WTC11 (cell line): ENCODE measurements around the gene INSC. TPM values are rescaled to one million over a fixed set of nuclear protein-coding genes. Genes with fewer than 3 reads are reported as not detected.

ENCODE experiments used
- ATAC-seq: fragments of 200-7000 bp; cut with Tn5 transposase; 2 replicates; pipeline ENCODE4 v1.10.0; 2021; ENCODE audit warnings: mild to moderate bottlenecking, moderate library complexity
- CTCF ChIA-PET: fragments of 300-600 bp; sonication (Branson Sonifier 250); formaldehyde crosslinking; loops from one replicate; lab custom pipeline; 2021; ENCODE audit warnings: antibody characterized with exemption; lab: Charles Lee
- POLR2A ChIA-PET: fragments of 350-600 bp; sonication (Branson Sonifier 250); formaldehyde crosslinking; loops from one replicate; lab custom pipeline; 2021; ENCODE audit warnings: antibody characterized with exemption; lab: Charles Lee
- DNase-seq: peaks from one replicate; pipeline ENCODE4 v3.0.0; 2021; ENCODE audit warnings: low spot score
- H3K27ac Mint-ChIP-seq: 2 replicates; pipeline ENCODE4 v1.8.0; 2021; ENCODE audit warnings: mixed read lengths
- H3K27me3 Mint-ChIP-seq: 2 replicates; pipeline ENCODE4 v1.8.0; 2021; ENCODE audit warnings: low read depth, mild to moderate bottlenecking, moderate library complexity, mixed read lengths
- H3K36me3 Mint-ChIP-seq: 2 replicates; pipeline ENCODE4 v1.8.0; 2021; ENCODE audit warnings: mixed read lengths
- H3K4me1 Mint-ChIP-seq: 2 replicates; pipeline ENCODE4 v1.8.0; 2022; ENCODE audit warnings: mixed read lengths
- H3K4me3 Mint-ChIP-seq: 2 replicates; pipeline ENCODE4 v1.8.0; 2021; ENCODE audit warnings: mild to moderate bottlenecking, moderate library complexity, mixed read lengths
- H3K9me3 Mint-ChIP-seq: 2 replicates; pipeline ENCODE4 v1.8.0; 2021; ENCODE audit warnings: mixed read lengths
- CREB1 ChIP-seq: sonication (generic); formaldehyde crosslinking; IDR thresholded peaks from 2 replicates; pipeline ENCODE4 v1.8.0; 2023; ENCODE audit warnings: mild to moderate bottlenecking, missing genetic modification reagents
- CREM ChIP-seq: sonication (generic); formaldehyde crosslinking; IDR thresholded peaks from 2 replicates; pipeline ENCODE4 v1.8.1; 2022; ENCODE audit warnings: mild to moderate bottlenecking, missing genetic modification reagents, moderate library complexity
- E2F1 ChIP-seq: sonication (generic); formaldehyde crosslinking; IDR thresholded peaks from 2 replicates; pipeline ENCODE4 v1.8.0; 2022; ENCODE audit warnings: mild to moderate bottlenecking, missing genetic modification reagents
- ETV6 ChIP-seq: sonication (generic); formaldehyde crosslinking; IDR thresholded peaks from 2 replicates; pipeline ENCODE4 v1.8.1; 2022; ENCODE audit warnings: mild to moderate bottlenecking, missing genetic modification reagents
- FOXJ3 ChIP-seq: sonication (generic); formaldehyde crosslinking; IDR thresholded peaks from 2 replicates; pipeline ENCODE4 v1.9.0; 2021; ENCODE audit warnings: missing genetic modification reagents, mild to moderate bottlenecking, borderline replicate concordance
- FOXP1 ChIP-seq: sonication (generic); formaldehyde crosslinking; IDR thresholded peaks from 2 replicates; pipeline ENCODE4 v1.8.0; 2022; ENCODE audit warnings: missing genetic modification reagents, mild to moderate bottlenecking, moderate library complexity, borderline replicate concordance
- MYBL2 ChIP-seq: sonication (generic); formaldehyde crosslinking; IDR thresholded peaks from 2 replicates; pipeline ENCODE4 v1.8.1; 2023; ENCODE audit warnings: mild to moderate bottlenecking, moderate library complexity, missing genetic modification reagents
- NFE2L1 ChIP-seq: sonication (generic); formaldehyde crosslinking; IDR thresholded peaks from 2 replicates; pipeline ENCODE4 v1.8.1; 2023; ENCODE audit warnings: missing genetic modification reagents
- NFYB ChIP-seq: sonication (generic); formaldehyde crosslinking; conservative IDR thresholded peaks from 2 replicates; pipeline ENCODE4 v1.8.0; 2022; ENCODE audit warnings: low read depth, missing genetic modification reagents
- NR1H2 ChIP-seq: sonication (generic); formaldehyde crosslinking; IDR thresholded peaks from 2 replicates; pipeline ENCODE4 v1.9.0; 2021; ENCODE audit warnings: mild to moderate bottlenecking, moderate library complexity, missing genetic modification reagents
- NR2C2 ChIP-seq: sonication (generic); formaldehyde crosslinking; IDR thresholded peaks from 2 replicates; pipeline ENCODE4 v1.8.0; 2022; ENCODE audit warnings: mild to moderate bottlenecking, missing genetic modification reagents
- NR3C1 ChIP-seq: sonication (generic); formaldehyde crosslinking; conservative IDR thresholded peaks from 2 replicates; pipeline ENCODE4 v1.8.1; 2023; ENCODE audit warnings: low read depth, mild to moderate bottlenecking, missing genetic modification reagents
- SMAD3 ChIP-seq: sonication (generic); formaldehyde crosslinking; IDR thresholded peaks from 2 replicates; pipeline ENCODE4 v1.8.0; 2022; ENCODE audit warnings: missing genetic modification reagents, mild to moderate bottlenecking, borderline replicate concordance
- STAT6 ChIP-seq: sonication (generic); formaldehyde crosslinking; conservative IDR thresholded peaks from 2 replicates; pipeline ENCODE4 v1.8.1; 2023; ENCODE audit warnings: mild to moderate bottlenecking, low read depth, missing genetic modification reagents, moderate library complexity
- ZNF121 ChIP-seq: sonication (generic); formaldehyde crosslinking; IDR thresholded peaks from 2 replicates; pipeline ENCODE4 v1.8.0; 2023; ENCODE audit warnings: missing genetic modification reagents
- ZNF263 ChIP-seq: sonication (generic); formaldehyde crosslinking; IDR thresholded peaks from 2 replicates; pipeline ENCODE4 v1.8.1; 2022; ENCODE audit warnings: low read depth, mild to moderate bottlenecking, moderate library complexity, missing genetic modification reagents
- ZNF423 ChIP-seq: fragments of 250-450 bp; sonication (Bioruptor Pico); IDR thresholded peaks from 2 replicates; pipeline ENCODE4 v2.1.2; 2022; ENCODE audit warnings: mild to moderate bottlenecking, moderate library complexity
- ZNF671 ChIP-seq: fragments of 250-450 bp; sonication (Bioruptor Pico); IDR thresholded peaks from 2 replicates; pipeline ENCODE4 v1.8.0; 2021; ENCODE audit warnings: mild to moderate bottlenecking
- total RNA-seq: library from RNA; stranded (reverse); gene quantifications from 3 replicates; pipeline ENCODE4 v1.2.3, GENCODE V29; 2021
- TF ChIP-seq, protein P1 (sequence below): fragments of 250-450 bp; sonication (Bioruptor Pico); IDR thresholded peaks from 2 replicates; pipeline ENCODE4 v1.9.0; 2021; ENCODE audit warnings: mild to moderate bottlenecking, borderline replicate concordance
- TF ChIP-seq, protein P2 (sequence below): fragments of 250-450 bp; sonication (Bioruptor Pico); IDR thresholded peaks from 2 replicates; pipeline ENCODE4 v1.9.0; 2021; ENCODE audit warnings: mild to moderate bottlenecking
- TF ChIP-seq, protein P3 (sequence below): sonication (generic); formaldehyde crosslinking; IDR thresholded peaks from 2 replicates; pipeline ENCODE4 v1.8.0; 2022; ENCODE audit warnings: mild to moderate bottlenecking, missing genetic modification reagents
- TF ChIP-seq, protein P4 (sequence below): sonication (generic); formaldehyde crosslinking; IDR thresholded peaks from 2 replicates; pipeline ENCODE4 v1.8.0; 2023; ENCODE audit warnings: missing genetic modification reagents, mild to moderate bottlenecking, borderline replicate concordance

INSC gene
- total RNA-seq, 1 experiment from 2014 or later, result 0.44 TPM

DNA sequence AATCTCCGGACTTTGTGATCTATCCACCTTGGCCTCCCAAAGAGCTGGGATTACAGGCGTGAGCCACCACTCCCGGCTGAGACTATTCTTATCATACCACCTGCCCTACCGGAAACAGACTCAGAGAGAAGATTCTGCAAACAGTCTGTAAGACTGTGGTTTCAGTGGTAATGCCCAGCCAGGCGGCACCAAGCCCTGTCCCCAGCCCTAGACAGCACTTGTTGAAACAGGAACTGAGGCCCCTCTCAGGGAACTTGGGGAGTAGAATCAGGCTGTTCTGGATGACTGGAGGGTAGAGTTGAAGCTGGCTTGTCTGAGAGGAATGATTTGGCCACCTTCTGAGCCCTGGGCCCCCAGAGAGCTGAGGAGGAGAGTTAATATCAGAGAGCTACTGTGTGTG is 1.3 kb upstream of the INSC start:
- Mint-ChIP-seq H3K4me3 (peak overlapping the region; percentile 16; the same call in 1 of the 2 replicates), H3K9me3 (no peaks in the 10 kb centered on the region), H3K27me3 (peaks cover 34% of the 10 kb centered on the region), H3K27ac (no peak overlapping the region), H3K4me1 (peaks cover 11% of the 10 kb centered on the region), H3K36me3 (no peaks in the 10 kb centered on the region)
- ATAC-seq (no peak), DNase-seq (no peak)
- CTCF ChIA-PET, result interaction anchor here (1.2 to 2.5 kb wide), 3 partner anchors 13 to 205 kb away, joined by 4 to 22 read pairs (median 15); partner anchors contain the start of gene CALCB
- TF ChIP-seq, protein P1, sequence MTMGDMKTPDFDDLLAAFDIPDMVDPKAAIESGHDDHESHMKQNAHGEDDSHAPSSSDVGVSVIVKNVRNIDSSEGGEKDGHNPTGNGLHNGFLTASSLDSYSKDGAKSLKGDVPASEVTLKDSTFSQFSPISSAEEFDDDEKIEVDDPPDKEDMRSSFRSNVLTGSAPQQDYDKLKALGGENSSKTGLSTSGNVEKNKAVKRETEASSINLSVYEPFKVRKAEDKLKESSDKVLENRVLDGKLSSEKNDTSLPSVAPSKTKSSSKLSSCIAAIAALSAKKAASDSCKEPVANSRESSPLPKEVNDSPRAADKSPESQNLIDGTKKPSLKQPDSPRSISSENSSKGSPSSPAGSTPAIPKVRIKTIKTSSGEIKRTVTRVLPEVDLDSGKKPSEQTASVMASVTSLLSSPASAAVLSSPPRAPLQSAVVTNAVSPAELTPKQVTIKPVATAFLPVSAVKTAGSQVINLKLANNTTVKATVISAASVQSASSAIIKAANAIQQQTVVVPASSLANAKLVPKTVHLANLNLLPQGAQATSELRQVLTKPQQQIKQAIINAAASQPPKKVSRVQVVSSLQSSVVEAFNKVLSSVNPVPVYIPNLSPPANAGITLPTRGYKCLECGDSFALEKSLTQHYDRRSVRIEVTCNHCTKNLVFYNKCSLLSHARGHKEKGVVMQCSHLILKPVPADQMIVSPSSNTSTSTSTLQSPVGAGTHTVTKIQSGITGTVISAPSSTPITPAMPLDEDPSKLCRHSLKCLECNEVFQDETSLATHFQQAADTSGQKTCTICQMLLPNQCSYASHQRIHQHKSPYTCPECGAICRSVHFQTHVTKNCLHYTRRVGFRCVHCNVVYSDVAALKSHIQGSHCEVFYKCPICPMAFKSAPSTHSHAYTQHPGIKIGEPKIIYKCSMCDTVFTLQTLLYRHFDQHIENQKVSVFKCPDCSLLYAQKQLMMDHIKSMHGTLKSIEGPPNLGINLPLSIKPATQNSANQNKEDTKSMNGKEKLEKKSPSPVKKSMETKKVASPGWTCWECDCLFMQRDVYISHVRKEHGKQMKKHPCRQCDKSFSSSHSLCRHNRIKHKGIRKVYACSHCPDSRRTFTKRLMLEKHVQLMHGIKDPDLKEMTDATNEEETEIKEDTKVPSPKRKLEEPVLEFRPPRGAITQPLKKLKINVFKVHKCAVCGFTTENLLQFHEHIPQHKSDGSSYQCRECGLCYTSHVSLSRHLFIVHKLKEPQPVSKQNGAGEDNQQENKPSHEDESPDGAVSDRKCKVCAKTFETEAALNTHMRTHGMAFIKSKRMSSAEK (CRISPR knock-in tag), result no peak
- no peak for TF ChIP-seq NFE2L1 (CRISPR knock-in tag)
- TF ChIP-seq FOXJ3 (CRISPR knock-in tag), result no peak
- TF ChIP-seq NR3C1, result no peak
- TF ChIP-seq STAT6, result no peak
- TF ChIP-seq NR2C2 (CRISPR knock-in tag), result no peak
- TF ChIP-seq ZNF423 (CRISPR knock-in tag), result no peak
- TF ChIP-seq, protein P2, sequence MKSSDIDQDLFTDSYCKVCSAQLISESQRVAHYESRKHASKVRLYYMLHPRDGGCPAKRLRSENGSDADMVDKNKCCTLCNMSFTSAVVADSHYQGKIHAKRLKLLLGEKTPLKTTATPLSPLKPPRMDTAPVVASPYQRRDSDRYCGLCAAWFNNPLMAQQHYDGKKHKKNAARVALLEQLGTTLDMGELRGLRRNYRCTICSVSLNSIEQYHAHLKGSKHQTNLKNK (CRISPR knock-in tag), result no peak
- TF ChIP-seq ETV6 (CRISPR knock-in tag), result no peak
- TF ChIP-seq CREM (CRISPR knock-in tag), result no peak
- TF ChIP-seq ZNF671 (CRISPR knock-in tag), result no peak
- POLR2A ChIA-PET, result no interaction called here

DNA sequence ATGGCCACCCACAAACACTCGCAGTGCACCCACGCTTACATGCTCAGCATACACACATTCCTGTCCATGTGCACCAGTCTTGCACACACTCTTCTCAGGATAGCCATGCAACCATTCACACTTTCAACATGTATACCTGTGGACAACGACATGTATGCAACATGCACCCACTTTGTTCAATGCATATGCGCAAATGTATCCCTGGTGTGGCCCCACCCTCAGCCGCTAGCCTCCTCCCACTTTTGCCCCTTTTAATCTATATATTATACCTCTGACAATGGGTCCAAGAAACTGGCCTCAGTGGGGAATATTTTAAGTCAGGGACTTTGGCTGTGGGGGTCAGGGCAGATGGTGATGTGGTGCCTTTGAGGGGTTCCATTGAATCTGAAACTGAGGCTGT is 963 bp downstream of the INSC start:
- Mint-ChIP-seq H3K27me3 (peaks cover 34% of the 10 kb centered on the region), H3K36me3 (no peaks in the 10 kb centered on the region), H3K27ac (no peak overlapping the region), H3K4me3 (no peak overlapping the region), H3K4me1 (peaks cover 11% of the 10 kb centered on the region), H3K9me3 (no peaks in the 10 kb centered on the region)
- no peak for ATAC-seq
- ChIA-PET POLR2A (no interaction called here), CTCF (interaction anchor here (0.7 to 1.7 kb wide), 8 partner anchors 11 to 208 kb away, joined by 3 to 6 read pairs (median 4); no protein-coding TSS in a partner anchor)
- DNase-seq, result no peak
- TF ChIP-seq NR1H2 (no peak), FOXP1 (CRISPR knock-in tag) (no peak), MYBL2 (CRISPR knock-in tag) (no peak), ETV6 (CRISPR knock-in tag) (no peak), SMAD3 (CRISPR knock-in tag) (no peak), ZNF121 (CRISPR knock-in tag) (no peak), NFYB (CRISPR knock-in tag) (no peak), E2F1 (CRISPR knock-in tag) (no peak), ZNF263 (CRISPR knock-in tag) (no peak), CREB1 (CRISPR knock-in tag) (no peak)
- TF ChIP-seq, protein P3, sequence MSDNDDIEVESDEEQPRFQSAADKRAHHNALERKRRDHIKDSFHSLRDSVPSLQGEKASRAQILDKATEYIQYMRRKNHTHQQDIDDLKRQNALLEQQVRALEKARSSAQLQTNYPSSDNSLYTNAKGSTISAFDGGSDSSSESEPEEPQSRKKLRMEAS (CRISPR knock-in tag), result no peak
- TF ChIP-seq, protein P4, sequence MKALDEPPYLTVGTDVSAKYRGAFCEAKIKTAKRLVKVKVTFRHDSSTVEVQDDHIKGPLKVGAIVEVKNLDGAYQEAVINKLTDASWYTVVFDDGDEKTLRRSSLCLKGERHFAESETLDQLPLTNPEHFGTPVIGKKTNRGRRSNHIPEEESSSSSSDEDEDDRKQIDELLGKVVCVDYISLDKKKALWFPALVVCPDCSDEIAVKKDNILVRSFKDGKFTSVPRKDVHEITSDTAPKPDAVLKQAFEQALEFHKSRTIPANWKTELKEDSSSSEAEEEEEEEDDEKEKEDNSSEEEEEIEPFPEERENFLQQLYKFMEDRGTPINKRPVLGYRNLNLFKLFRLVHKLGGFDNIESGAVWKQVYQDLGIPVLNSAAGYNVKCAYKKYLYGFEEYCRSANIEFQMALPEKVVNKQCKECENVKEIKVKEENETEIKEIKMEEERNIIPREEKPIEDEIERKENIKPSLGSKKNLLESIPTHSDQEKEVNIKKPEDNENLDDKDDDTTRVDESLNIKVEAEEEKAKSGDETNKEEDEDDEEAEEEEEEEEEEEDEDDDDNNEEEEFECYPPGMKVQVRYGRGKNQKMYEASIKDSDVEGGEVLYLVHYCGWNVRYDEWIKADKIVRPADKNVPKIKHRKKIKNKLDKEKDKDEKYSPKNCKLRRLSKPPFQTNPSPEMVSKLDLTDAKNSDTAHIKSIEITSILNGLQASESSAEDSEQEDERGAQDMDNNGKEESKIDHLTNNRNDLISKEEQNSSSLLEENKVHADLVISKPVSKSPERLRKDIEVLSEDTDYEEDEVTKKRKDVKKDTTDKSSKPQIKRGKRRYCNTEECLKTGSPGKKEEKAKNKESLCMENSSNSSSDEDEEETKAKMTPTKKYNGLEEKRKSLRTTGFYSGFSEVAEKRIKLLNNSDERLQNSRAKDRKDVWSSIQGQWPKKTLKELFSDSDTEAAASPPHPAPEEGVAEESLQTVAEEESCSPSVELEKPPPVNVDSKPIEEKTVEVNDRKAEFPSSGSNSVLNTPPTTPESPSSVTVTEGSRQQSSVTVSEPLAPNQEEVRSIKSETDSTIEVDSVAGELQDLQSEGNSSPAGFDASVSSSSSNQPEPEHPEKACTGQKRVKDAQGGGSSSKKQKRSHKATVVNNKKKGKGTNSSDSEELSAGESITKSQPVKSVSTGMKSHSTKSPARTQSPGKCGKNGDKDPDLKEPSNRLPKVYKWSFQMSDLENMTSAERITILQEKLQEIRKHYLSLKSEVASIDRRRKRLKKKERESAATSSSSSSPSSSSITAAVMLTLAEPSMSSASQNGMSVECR (CRISPR knock-in tag), result no peak
